PC-3 (cell line): Measurements from ENCODE around the gene APBA1. TPM values are rescaled to one million over a fixed set of nuclear protein-coding genes. Genes with fewer than 3 reads are reported as not detected.

Experiments
- ATAC-seq: fragments of 200-7000 bp; cut with Tn5 transposase; 2 replicates; pipeline ENCODE4 v1.9.1; 2020; ENCODE audit warnings: mild to moderate bottlenecking, moderate library complexity
- BruUV-seq: library from RNA; stranded (reverse); fragments of 400-500 nt; replicated peaks from 2 replicates; lab custom pipeline; 2021; lab: Mats Ljungman, UMichigan
- CTCF ChIA-PET: fragments of 300-600 bp; sonication (Branson Sonifier 250); formaldehyde crosslinking; loops from one replicate; lab custom pipeline; 2022; ENCODE audit warnings: antibody characterized with exemption; lab: Charles Lee
- POLR2A ChIA-PET: fragments of 300-600 bp; sonication (Branson Sonifier 250); formaldehyde crosslinking; loops from one replicate; lab custom pipeline; 2022; ENCODE audit warnings: antibody characterized with exemption; ENCODE audit not compliant: unreplicated experiment; lab: Charles Lee
- DNase-seq: peaks from one replicate; pipeline ENCODE4 v3.0.0-alpha.2; 2015
- H2AFZ ChIP-seq: fragments of 300-600 bp; sonication (generic); 2 replicates; pipeline ENCODE4 v1.6.0; 2016; ENCODE audit warnings: antibody characterized with exemption, low read length
- H3F3A ChIP-seq: fragments of 300-600 bp; sonication (generic); one replicate; pipeline ENCODE4 v1.6.0; 2017; ENCODE audit warnings: antibody characterized with exemption, low read length, control low read depth, mild to moderate bottlenecking; ENCODE audit not compliant: unreplicated experiment
- H3K27ac ChIP-seq: fragments of 300-600 bp; sonication (generic); 2 replicates; pipeline ENCODE4 v1.5.1; 2016; ENCODE audit warnings: mild to moderate bottlenecking, low read length
- H3K27me3 ChIP-seq: fragments of 300-600 bp; sonication (generic); 2 replicates; pipeline ENCODE4 v1.6.1; 2016; ENCODE audit warnings: low read length, mixed read lengths
- H3K36me3 ChIP-seq: fragments of 300-600 bp; sonication (generic); 2 replicates; pipeline ENCODE4 v1.6.1; 2016; ENCODE audit warnings: low read depth, mixed run types, low read length, mixed read lengths
- H3K4me1 ChIP-seq: fragments of 300-600 bp; sonication (generic); 2 replicates; pipeline ENCODE4 v1.5.1; 2016; ENCODE audit warnings: low read length; ENCODE audit not compliant: insufficient read depth
- H3K4me2 ChIP-seq: fragments of 300-600 bp; sonication (generic); 2 replicates; pipeline ENCODE4 v1.6.0; 2016; ENCODE audit warnings: low read length
- H3K4me3 ChIP-seq: fragments of 300-600 bp; sonication (generic); 2 replicates; pipeline ENCODE4 v1.5.1; 2016; ENCODE audit warnings: mild to moderate bottlenecking, low read length, mixed read lengths
- H3K79me2 ChIP-seq: fragments of 300-600 bp; sonication (generic); 2 replicates; pipeline ENCODE4 v1.6.1; 2017; ENCODE audit warnings: low read length, mixed read lengths
- H3K9ac ChIP-seq: fragments of 300-600 bp; sonication (generic); 2 replicates; pipeline ENCODE4 v1.6.0; 2016; ENCODE audit warnings: mild to moderate bottlenecking, low read length
- H3K9me2 ChIP-seq: fragments of 300-600 bp; sonication (generic); replicated peaks from 2 replicates; pipeline ENCODE4 v1.6.1; 2016; ENCODE audit warnings: mixed run types, low read length, mixed read lengths
- H3K9me3 ChIP-seq: fragments of 300-600 bp; sonication (generic); 2 replicates; pipeline ENCODE4 v1.6.1; 2016; ENCODE audit warnings: low read length, mixed read lengths
- H4K20me1 ChIP-seq: fragments of 300-600 bp; sonication (generic); 2 replicates; pipeline ENCODE4 v1.6.1; 2016; ENCODE audit warnings: low read length, mixed read lengths
- CTCF ChIP-seq: fragments of 300-600 bp; sonication (generic); conservative IDR thresholded peaks from 2 replicates; pipeline ENCODE4 v1.5.1; 2017; ENCODE audit warnings: antibody characterized with exemption, low read depth, mild to moderate bottlenecking, low read length
- EZH2 ChIP-seq: fragments of 300-600 bp; sonication (generic); IDR thresholded peaks from one replicate; pipeline ENCODE4 v1.6.1; 2017; ENCODE audit warnings: antibody characterized with exemption, mild to moderate bottlenecking, low read length; ENCODE audit not compliant: unreplicated experiment
- EZH2phosphoT487 ChIP-seq: fragments of 300-600 bp; sonication (generic); IDR thresholded peaks from 2 replicates; pipeline ENCODE4 v1.6.1; 2018; ENCODE audit warnings: mild to moderate bottlenecking, antibody characterized with exemption, low read length, borderline replicate concordance
- intact Hi-C: fragments of 100-400 bp; cut with micrococcal nuclease; formaldehyde crosslinking; loops from 2 replicates; pipeline ENCODE4 v1.9.0; 2023
- total RNA-seq: library from RNA; depleted of rRNA; stranded (reverse); fragments of >200 nt; gene quantifications from 2 replicates; pipeline ENCODE4 v1.2.3, GENCODE V29; 2014; rRNA removed

APBA1 gene
- total RNA-seq, 1 experiment from 2014 or later: 0.07 TPM

- Histone ChIP-seq H3K9ac (no peak overlapping the region), H3K9me3 (no peaks in the 10 kb centered on the region), H3K4me3 (no peak overlapping the region), H3K79me2 (no peaks in the 10 kb centered on the region), H3K27me3 (no peaks in the 10 kb centered on the region), H4K20me1 (no peaks in the 10 kb centered on the region), H2AFZ (no peak overlapping the region), H3K4me1 (peaks cover 39% of the 10 kb centered on the region), H3K4me2 (no peak overlapping the region), H3F3A (no peaks in the 10 kb centered on the region), H3K9me2 (no peaks in the 10 kb centered on the region), H3K27ac (no peak overlapping the region), H3K36me3 (no peaks in the 10 kb centered on the region)
- DNase-seq: no peak
- intact Hi-C loops: no loop called here
- TF ChIP-seq EZH2: no peak
- TF ChIP-seq CTCF: no peak
- TF ChIP-seq EZH2phosphoT487: no peak
- no TSS peak for BruUV-seq
- CTCF ChIA-PET: no interaction called here
- POLR2A ChIA-PET: no interaction called here
- no peak for ATAC-seq
Observed at GRCh38 chr9:69377981-69378380, 294.2 kb downstream of the APBA1 start.

Other genes starting within 250 kb of the APBA1 start
- 20.0 and 22.9 TPM in 2 replicates for gene PTAR1, start 87.6 kb upstream of the APBA1 start, total RNA-seq
- not detected in 2 replicates for gene CFAP95, start 148.4 kb upstream of the APBA1 start, total RNA-seq